SIG-M5 treated with dmso at 0.1 percent for 504 hours (cell line): ENCODE results near the gene NARF.
"Not testable (repeated sequence)": the region's sequence is repeated elsewhere in the genome, so short reads cannot be mapped to it uniquely, and the experiment has no call there.

Source experiments
- DNase-seq: peaks from one replicate; lab custom pipeline; 2025; ENCODE audit not compliant: unreplicated experiment; lab: John Stamatoyannopoulos, UW

The NARF gene

GRCh38 chr17:82458179-82458884, at the start of gene NARF:
Gene NARF, plus strand, starts transcription at chr17:82458741. Its CDS starts 63 bp downstream, at chr17:82458804.
- DNase-seq = peak; percentile 99

GRCh38 chr17:82408938-82409318, 49.6 kb upstream of the NARF start:
- DNase-seq = no peak

- DNase-seq = no peak
Observed at GRCh38 chr17:82410014-82410716, 48.4 kb upstream of the NARF start.

- DNase-seq = no peak
Observed at GRCh38 chr17:82411396-82412053, 47.0 kb upstream of the NARF start.

GRCh38 chr17:82412081-82412480, 46.5 kb upstream of the NARF start:
- DNase-seq = not testable (repeated sequence)

GRCh38 chr17:82412535-82413520, 45.7 kb upstream of the NARF start:
- no peak for DNase-seq

GRCh38 chr17:82414548-82415281, 43.8 kb upstream of the NARF start:
- peak; percentile 72 for DNase-seq

GRCh38 chr17:82415336-82415735, 43.2 kb upstream of the NARF start:
- DNase-seq = no peak

GRCh38 chr17:82415786-82416185, 42.8 kb upstream of the NARF start:
- no peak for DNase-seq

GRCh38 chr17:82416264-82416663, 42.3 kb upstream of the NARF start:
- DNase-seq = no peak

GRCh38 chr17:82416771-82417170, 41.8 kb upstream of the NARF start:
- peak; percentile 7 for DNase-seq

GRCh38 chr17:82418001-82418986, 40.2 kb upstream of the NARF start, which contains the start of the genes HEXD and OGFOD3:
Gene HEXD, plus strand, starts transcription at chr17:82418347. Its CDS starts 1,453 bp downstream, at chr17:82419800.
Gene OGFOD3, minus strand, starts transcription at chr17:82418586. Its CDS starts 101 bp downstream, at chr17:82418485.
- peak; percentile 79 for DNase-seq

- DNase-seq = peak; percentile 30
Observed at GRCh38 chr17:82419540-82419939, 39.0 kb upstream of the NARF start.

GRCh38 chr17:82424001-82424862, 34.3 kb upstream of the NARF start:
- DNase-seq = peak; percentile 45

- DNase-seq = no peak
Observed at GRCh38 chr17:82424863-82425159, 33.7 kb upstream of the NARF start.

GRCh38 chr17:82428546-82428945, 30.0 kb upstream of the NARF start:
- DNase-seq = no peak

- DNase-seq = no peak
Observed at GRCh38 chr17:82429824-82430223, 28.7 kb upstream of the NARF start.

GRCh38 chr17:82432017-82432416, 26.5 kb upstream of the NARF start:
- no peak for DNase-seq
